ENCODE measurements around the gene BRDT. TPM values are rescaled to one million over a fixed set of nuclear protein-coding genes. Genes with fewer than 3 reads are reported as not detected.
A peak's percentile ranks its signal among the peaks of the same experiment; 100 is the strongest.

The BRDT gene
- total RNA-seq, 1 donor from 2014 or later: not detected

DNA sequence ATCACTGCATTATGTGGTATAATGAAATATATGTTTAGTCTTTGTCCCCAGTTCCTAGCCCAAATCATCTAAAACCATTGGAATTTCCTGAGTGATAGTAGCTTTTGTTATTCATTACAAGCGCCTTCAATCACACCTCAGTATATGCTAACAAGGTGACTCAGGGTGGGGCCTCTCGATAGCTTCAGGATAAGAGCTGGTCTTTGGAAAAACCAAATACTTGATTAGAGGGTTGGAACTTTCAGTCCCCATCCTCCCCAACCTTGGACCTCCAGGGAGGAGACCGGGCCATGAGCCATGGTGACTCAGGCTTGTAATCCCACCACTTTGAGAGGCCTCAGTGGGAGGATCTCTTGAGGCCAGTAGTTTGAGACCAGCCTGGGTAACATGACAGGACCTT is 5.1 kb upstream of the BRDT start:
- H3K27ac Mint-ChIP-seq: no peak overlapping the region
- H3K4me1 Mint-ChIP-seq: peaks cover 13% of the 10 kb centered on the region
- H3K4me3 Mint-ChIP-seq: no peak overlapping the region
- no peaks in the 10 kb centered on the region for H3K27me3 Mint-ChIP-seq
- peaks cover 13% of the 10 kb centered on the region for H3K9me3 Mint-ChIP-seq
- intact Hi-C loops (cut with micrococcal nuclease): no loop called here
- H3K36me3 Mint-ChIP-seq (ENCODE audit: low read depth): no peaks in the 10 kb centered on the region
- no peak for DNase-seq

DNA sequence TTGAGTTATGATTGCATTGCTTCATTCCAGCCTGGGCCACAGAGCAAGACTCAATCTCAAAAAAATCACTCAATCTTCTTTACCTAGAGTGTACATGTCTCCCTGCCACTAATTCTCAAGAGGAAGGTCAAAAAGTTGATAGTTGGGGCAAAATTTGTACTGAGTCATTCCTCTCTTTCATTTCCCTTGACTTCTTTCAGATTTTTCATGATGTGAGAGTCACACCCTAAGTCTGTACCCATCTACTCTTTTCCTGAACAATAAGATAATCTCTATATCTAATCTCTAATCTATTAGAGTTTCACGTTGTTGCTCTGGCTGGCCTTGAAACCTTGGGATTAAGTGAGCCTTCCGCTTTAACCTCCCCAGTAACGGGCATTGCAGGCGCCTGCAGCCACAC is 1.1 kb upstream of the BRDT start:
- Mint-ChIP-seq H3K4me1 (peaks cover 13% of the 10 kb centered on the region), H3K4me3 (peak overlapping the region; percentile 42), H3K27ac (peak overlapping the region; percentile 69), H3K9me3 (peaks cover 16% of the 10 kb centered on the region), H3K36me3 (ENCODE audit: low read depth) (peaks cover 2% of the 10 kb centered on the region), H3K27me3 (no peaks in the 10 kb centered on the region)
- DNase-seq: no peak
- intact Hi-C loops (cut with micrococcal nuclease): no loop called here

DNA sequence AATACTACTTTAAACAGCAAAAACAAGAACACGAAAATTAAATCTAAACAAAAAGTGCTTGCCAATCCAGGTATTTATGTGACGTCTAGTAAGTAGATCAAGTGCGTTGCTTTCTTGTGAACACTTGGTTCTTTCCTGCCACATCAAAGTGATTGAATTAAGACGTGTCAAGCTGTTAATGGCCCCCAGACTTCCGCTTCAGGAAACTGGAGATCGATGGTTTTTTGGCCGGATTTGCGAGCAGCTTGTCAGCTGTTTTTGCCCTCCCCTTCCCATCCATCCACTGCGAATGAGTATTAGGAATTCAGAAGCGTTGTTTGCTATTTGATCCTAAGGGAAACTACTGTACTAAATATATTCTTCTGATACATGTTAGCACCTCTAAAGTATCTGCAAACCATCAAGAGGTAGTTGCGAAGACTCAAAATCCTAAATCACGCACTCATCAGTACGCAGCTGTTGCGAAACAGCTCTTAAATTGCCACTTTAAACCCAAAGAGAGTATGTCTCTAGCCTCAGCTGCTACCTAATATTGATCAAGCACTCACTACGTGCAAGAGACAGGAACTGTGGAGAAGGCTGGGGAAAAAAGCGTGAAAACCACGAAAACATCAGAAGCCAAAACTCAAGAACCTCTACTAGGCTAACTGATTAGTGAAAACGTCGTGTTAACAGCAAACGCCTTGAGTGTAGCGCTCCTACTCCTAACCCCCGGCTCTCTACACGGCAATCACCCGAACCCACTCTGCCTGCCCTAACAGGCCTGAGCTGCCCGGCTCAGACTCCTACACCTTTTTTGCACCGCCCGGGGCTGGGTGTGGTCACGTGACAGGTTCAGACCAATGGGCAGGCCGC is 473 bp upstream of the BRDT start:
- DNase-seq: peak; percentile 83
- Mint-ChIP-seq H3K4me3 (peak overlapping the region; percentile 42), H3K4me1 (peaks cover 13% of the 10 kb centered on the region), H3K36me3 (ENCODE audit: low read depth) (peaks cover 2% of the 10 kb centered on the region), H3K27me3 (no peaks in the 10 kb centered on the region), H3K27ac (peak overlapping the region; percentile 69), H3K9me3 (peaks cover 16% of the 10 kb centered on the region)
- intact Hi-C loops (cut with micrococcal nuclease): no loop called here

DNA sequence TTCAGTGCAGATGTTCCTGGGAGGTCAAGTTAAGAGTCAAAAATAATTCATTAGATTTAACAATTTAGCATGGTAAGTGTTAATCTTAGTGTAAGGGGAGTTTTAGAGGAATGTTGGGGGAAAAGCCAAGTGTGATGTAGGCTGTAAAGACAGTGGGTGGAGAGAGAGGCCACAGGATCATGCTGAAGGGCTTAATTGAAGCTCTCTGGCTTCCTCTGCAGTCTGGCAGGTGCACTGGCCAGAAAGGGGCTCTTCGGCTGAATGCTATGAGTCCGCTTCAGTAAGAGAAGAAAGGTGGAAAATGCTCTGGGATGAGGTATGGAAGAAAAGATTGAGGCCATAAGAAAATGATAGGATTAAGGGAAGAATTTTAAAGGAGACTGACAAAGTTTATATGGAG is 3.0 kb downstream of the BRDT start:
- Mint-ChIP-seq H3K27me3 (no peaks in the 10 kb centered on the region), H3K4me3 (no peak overlapping the region), H3K36me3 (ENCODE audit: low read depth) (peaks cover 2% of the 10 kb centered on the region), H3K4me1 (peaks cover 12% of the 10 kb centered on the region), H3K27ac (no peak overlapping the region), H3K9me3 (peaks cover 15% of the 10 kb centered on the region)
- DNase-seq: no peak
- intact Hi-C loops (cut with micrococcal nuclease): no loop called here

DNA sequence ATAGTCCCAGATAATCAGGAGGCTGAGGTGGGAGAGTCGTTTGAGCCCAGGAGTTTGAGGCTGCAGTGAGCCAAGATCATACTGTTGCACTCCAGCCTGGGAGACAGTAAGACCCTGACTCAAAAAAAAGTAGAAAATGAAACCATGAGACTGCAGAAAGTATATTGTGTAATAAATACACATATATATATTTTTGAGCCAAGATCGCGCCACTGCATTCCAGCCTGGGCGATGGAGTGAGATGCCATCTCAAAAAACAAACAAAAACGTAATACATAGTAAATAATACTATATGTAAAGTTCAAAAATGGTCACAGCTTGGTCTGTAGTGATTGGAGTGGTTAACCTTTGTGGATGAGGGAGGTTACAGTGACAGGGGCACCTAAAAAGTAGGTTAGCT is 9.7 kb downstream of the BRDT start:
- intact Hi-C loops (cut with micrococcal nuclease): no loop called here
- Mint-ChIP-seq H3K27ac (no peak overlapping the region), H3K9me3 (no peaks in the 10 kb centered on the region), H3K36me3 (ENCODE audit: low read depth) (no peaks in the 10 kb centered on the region), H3K27me3 (peaks cover 2% of the 10 kb centered on the region), H3K4me1 (no peaks in the 10 kb centered on the region), H3K4me3 (no peak overlapping the region)
- no peak for DNase-seq

DNA sequence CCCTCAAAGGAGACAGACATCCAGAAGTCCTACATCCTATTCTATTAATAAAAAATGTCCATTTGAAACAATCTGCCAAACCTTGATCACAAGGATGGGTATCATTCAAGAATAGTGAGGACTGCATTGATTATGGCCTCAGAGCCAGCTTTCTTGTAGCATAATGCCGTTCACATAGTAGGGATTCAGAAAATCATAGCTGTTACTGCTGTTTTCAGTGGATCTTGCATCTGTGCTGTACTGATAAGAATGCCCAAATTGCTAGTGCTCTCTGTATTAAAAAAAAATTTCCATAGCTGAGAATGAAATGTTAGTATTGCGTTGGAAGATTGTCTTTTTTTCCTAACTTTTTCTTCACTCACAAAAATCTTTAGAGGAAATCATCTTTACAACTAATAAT is 19.1 kb downstream of the BRDT start:
- H3K36me3 Mint-ChIP-seq (ENCODE audit: low read depth): no peaks in the 10 kb centered on the region
- H3K4me1 Mint-ChIP-seq: no peaks in the 10 kb centered on the region
- peaks cover 4% of the 10 kb centered on the region for H3K9me3 Mint-ChIP-seq
- H3K4me3 Mint-ChIP-seq: no peak overlapping the region
- H3K27ac Mint-ChIP-seq: no peak overlapping the region
- intact Hi-C loops (cut with micrococcal nuclease): no loop called here
- DNase-seq: no peak
- peaks cover 9% of the 10 kb centered on the region for H3K27me3 Mint-ChIP-seq

DNA sequence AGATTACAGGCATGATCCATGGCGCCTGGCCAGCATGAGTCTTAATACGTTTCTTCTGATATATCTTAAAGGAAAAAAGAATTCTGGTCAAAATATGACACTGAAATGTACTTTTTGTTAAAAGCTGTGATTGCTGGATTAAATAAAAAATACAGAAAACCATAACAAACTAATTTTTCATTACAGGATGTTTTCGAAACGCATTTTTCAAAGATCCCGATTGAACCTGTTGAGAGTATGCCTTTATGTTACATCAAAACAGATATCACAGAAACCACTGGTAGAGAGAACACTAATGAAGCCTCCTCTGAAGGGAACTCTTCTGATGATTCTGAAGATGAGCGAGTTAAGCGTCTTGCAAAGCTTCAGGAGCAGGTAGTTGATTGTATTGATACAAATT is 30.2 kb downstream of the BRDT start:
- Mint-ChIP-seq H3K9me3 (no peaks in the 10 kb centered on the region), H3K27ac (no peak overlapping the region), H3K4me1 (no peaks in the 10 kb centered on the region), H3K27me3 (peaks cover 19% of the 10 kb centered on the region), H3K36me3 (ENCODE audit: low read depth) (no peaks in the 10 kb centered on the region), H3K4me3 (no peak overlapping the region)
- intact Hi-C loops (cut with micrococcal nuclease): no loop called here
- no peak for DNase-seq

DNA sequence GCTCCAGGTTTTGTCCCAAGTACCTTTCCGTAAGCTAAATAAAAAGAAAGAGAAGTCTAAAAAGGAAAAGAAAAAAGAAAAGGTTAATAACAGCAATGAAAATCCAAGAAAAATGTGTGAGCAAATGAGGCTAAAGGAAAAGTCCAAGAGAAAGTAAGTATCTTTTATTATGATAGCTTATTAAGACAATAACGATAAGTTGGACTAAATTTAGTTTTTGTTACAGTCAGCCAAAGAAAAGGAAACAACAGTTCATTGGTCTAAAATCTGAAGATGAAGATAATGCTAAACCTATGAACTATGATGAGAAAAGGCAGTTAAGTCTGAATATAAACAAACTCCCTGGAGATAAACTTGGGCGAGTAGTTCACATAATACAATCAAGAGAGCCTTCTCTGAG is 31.5 kb downstream of the BRDT start:
- intact Hi-C loops (cut with micrococcal nuclease): no loop called here

DNA sequence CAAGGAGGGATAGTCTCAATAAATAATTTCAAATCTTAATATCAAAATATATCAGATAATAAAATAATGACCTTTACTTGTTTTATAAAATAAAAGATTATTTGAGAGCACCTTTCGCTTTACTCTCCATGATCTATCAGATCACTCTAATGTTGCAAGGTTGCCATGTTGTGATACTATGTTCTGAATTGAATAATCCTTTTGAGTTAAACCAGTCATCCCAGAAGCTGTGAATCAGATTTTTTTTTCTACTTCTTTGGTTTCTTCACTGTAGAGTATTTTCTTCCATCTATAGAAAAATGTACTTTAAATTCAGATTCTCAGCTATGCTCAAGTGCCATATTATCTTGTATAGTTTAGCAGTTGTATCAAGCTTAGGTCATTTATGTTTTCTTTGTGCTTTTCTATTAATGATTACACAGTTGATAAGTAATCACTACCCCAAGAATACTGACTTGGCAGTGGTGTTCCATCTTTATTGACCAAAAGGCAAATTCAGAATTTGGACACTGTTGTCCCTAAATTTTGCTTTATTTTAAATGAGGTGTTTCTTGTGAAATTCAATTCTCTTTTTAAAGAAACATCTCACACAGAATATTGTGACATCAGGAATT is 32.9 kb downstream of the BRDT start:
- no peak for DNase-seq
- Mint-ChIP-seq H3K4me3 (no peak overlapping the region), H3K36me3 (ENCODE audit: low read depth) (no peaks in the 10 kb centered on the region), H3K9me3 (no peaks in the 10 kb centered on the region), H3K4me1 (no peaks in the 10 kb centered on the region), H3K27ac (no peak overlapping the region), H3K27me3 (peaks cover 8% of the 10 kb centered on the region)
- intact Hi-C loops (cut with micrococcal nuclease): no loop called here

More for the DNA sequence above, 31.5 kb downstream of the BRDT start:
- Mint-ChIP-seq H3K36me3 (ENCODE audit: low read depth) (no peaks in the 10 kb centered on the region), H3K4me1 (no peaks in the 10 kb centered on the region), H3K27ac (no peak overlapping the region), H3K9me3 (no peaks in the 10 kb centered on the region), H3K27me3 (peaks cover 13% of the 10 kb centered on the region), H3K4me3 (no peak overlapping the region)
- DNase-seq: no peak

DNA sequence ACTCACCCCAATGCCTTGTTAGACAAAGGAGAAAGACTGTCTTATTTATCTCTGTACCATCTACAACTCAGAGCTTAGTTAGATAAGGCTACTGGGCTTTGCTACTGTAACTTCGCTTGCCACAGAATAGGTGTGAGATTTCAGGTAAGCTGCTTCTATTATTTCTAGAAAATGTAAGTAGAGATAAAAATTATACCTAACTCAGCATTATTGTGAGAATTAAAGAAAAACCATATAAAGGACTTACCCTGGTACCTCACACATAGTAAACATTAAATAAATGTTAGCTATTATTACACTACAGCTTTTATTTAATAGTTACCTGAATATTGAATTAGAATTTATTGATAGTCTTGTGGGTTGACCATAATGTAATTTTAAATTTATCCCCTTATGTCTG is 44.1 kb downstream of the BRDT start:
- intact Hi-C loops (cut with micrococcal nuclease): no loop called here
- DNase-seq: no peak
- Mint-ChIP-seq H3K4me1 (no peaks in the 10 kb centered on the region), H3K27ac (no peak overlapping the region), H3K4me3 (no peak overlapping the region), H3K27me3 (peaks cover 15% of the 10 kb centered on the region), H3K36me3 (ENCODE audit: low read depth) (no peaks in the 10 kb centered on the region), H3K9me3 (no peaks in the 10 kb centered on the region)

DNA sequence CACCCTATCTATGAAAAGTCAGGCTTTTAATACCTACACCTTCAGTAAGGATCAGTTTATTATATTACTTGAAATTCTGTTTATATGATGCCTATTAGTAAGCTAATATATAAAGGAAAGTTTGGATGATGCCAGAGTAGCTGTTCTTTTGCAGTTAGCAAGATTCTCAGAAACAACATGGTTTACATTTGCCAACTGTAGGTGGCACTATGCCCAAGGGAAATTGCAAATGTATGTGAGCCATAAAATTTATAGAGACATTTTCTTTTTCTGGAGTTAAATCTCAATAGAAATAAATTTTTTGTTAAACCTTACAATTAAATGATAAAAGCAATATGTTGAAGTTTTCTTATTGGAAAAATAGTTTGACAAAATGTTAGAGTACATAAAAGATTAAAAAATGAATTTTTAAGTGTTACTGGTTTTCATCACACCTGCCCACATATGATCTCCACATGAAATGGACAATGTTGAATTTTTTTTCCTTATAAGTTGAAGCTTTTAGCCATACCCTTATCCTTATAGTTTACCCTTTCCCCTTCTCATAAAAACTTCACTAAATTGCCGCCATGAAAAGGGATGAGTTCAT is 48.5 kb downstream of the BRDT start:
- Mint-ChIP-seq H3K4me3 (no peak overlapping the region), H3K27ac (no peak overlapping the region), H3K36me3 (ENCODE audit: low read depth) (no peaks in the 10 kb centered on the region), H3K4me1 (no peaks in the 10 kb centered on the region), H3K27me3 (peaks cover 16% of the 10 kb centered on the region), H3K9me3 (no peaks in the 10 kb centered on the region)
- intact Hi-C loops (cut with micrococcal nuclease): loop anchor here (1.0 to 5.0 kb wide), 3 partner anchors 294 to 820 kb away; no protein-coding TSS in a partner anchor
- DNase-seq: peak; percentile 83

DNA sequence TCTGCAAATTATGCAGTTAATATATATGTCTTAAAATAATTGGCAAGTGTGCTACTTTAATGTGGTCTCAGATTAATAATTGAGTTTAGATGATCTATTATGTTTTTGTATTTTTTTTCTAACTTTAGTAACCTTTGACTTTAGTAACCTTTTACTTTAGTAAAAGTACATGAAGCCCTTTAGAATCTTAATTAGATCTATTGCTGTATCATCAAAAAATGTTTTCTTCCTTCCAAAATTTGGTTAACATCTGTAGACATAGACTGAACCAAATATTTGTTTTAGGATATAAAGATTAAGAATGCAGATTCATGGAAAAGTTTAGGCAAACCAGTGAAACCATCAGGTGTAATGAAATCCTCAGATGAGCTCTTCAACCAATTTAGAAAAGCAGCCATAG is 54.9 kb downstream of the BRDT start:
- Mint-ChIP-seq H3K36me3 (ENCODE audit: low read depth) (no peaks in the 10 kb centered on the region), H3K4me3 (no peak overlapping the region), H3K27ac (no peak overlapping the region), H3K27me3 (peaks cover 13% of the 10 kb centered on the region), H3K4me1 (no peaks in the 10 kb centered on the region), H3K9me3 (no peaks in the 10 kb centered on the region)
- DNase-seq: no peak
- intact Hi-C loops (cut with micrococcal nuclease): no loop called here

DNA sequence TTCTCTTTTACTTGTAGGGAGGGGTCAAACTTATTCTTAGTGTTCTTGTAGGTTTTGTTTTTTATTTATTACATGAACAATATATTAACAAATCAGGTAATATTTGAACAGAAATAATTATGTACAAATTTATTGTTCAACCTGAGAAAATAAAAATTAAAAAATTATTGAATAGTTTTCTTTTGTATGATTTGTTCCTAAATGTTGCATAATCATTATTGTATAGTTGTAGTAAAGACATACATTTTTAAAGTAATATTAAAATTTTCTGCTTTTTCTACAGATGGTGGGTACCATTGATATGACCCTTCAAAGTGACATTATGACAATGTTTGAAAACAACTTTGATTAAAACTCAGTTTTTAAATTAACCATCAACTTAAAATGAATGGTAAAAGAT is 64.7 kb downstream of the BRDT start:
- H3K4me1 Mint-ChIP-seq: peaks cover 9% of the 10 kb centered on the region

DNA sequence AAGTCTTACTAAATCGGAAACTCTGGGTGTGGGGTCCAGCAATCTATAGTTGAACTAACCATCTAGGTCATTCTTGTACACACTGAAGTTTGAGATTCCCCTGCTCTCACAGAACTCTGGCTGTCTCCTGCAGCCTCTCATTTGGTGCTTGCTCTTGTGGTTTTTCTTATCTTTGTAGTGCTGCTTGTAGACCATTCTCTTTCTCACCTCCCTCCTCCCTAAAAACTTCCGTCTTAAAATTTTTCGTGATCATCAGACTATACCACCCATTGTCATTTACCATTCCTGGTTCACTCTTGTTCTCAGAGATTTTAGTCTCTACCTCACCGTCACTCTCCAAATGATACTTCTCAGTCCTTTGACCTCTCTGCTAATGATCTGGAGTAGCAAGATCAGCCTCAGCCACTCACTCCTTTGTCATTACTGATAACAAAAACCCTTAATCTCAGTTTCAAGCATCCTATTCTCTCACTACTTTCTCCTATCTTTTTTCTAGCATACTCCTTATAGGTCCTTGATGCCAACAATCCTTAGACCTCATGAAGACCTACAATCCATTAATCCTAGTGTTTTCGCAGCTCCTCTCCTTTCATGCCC is 67.6 kb downstream of the BRDT start:
- H3K27ac Mint-ChIP-seq: no peak overlapping the region
- H3K27me3 Mint-ChIP-seq: peaks cover 15% of the 10 kb centered on the region
- no peak overlapping the region for H3K4me3 Mint-ChIP-seq
- DNase-seq: no peak
- no peaks in the 10 kb centered on the region for H3K9me3 Mint-ChIP-seq
- H3K36me3 Mint-ChIP-seq (ENCODE audit: low read depth): no peaks in the 10 kb centered on the region
- intact Hi-C loops (cut with micrococcal nuclease): no loop called here
- H3K4me1 Mint-ChIP-seq: peaks cover 9% of the 10 kb centered on the region

More for the DNA sequence above, 64.7 kb downstream of the BRDT start:
- Mint-ChIP-seq H3K9me3 (no peaks in the 10 kb centered on the region), H3K4me3 (no peak overlapping the region), H3K27ac (no peak overlapping the region), H3K27me3 (peaks cover 5% of the 10 kb centered on the region), H3K36me3 (ENCODE audit: low read depth) (no peaks in the 10 kb centered on the region)
- intact Hi-C loops (cut with micrococcal nuclease): no loop called here
- no peak for DNase-seq
